Liver (tissue), 9 donors: ENCODE data around the gene NSMF. TPM values are rescaled to one million over a fixed set of nuclear protein-coding genes. Genes with fewer than 3 reads are reported as not detected.

Experiments used
- DNase-seq: peaks from one replicate; pipeline ENCODE4 v3.0.0-alpha.2; 2017; ENCODE audit warnings: low spot score
- H3K27ac ChIP-seq, 2 donors: one replicate each; pipeline ENCODE4 v1.7.0; 2013; ENCODE audit warnings: inconsistent platforms in 2 of 2, low read length in 2 of 2, control low read depth in 1 of 2, low read depth in 1 of 2, mild to moderate bottlenecking in 1 of 2
- H3K27me3 ChIP-seq, 4 donors: one replicate each; pipeline versions ENCODE4 v1.6.1 to v1.7.0; 2013; ENCODE audit warnings: low read length in 3 of 4, inconsistent platforms in 1 of 4, mild to moderate bottlenecking in 1 of 4, moderate library complexity in 1 of 4; ENCODE audit not compliant: control insufficient read depth in 4 of 4, insufficient read depth in 4 of 4
- H3K36me3 ChIP-seq, 4 donors: one replicate each; pipeline versions ENCODE4 v1.6.1 to v1.7.0; 2013; ENCODE audit warnings: low read length in 3 of 4, mild to moderate bottlenecking in 3 of 4, low read depth in 1 of 4, moderate library complexity in 1 of 4; ENCODE audit not compliant: control insufficient read depth in 4 of 4, insufficient read depth in 3 of 4
- H3K4me1 ChIP-seq, 4 donors: one replicate each; pipeline versions ENCODE4 v1.6.1 to v1.7.0; 2013; ENCODE audit warnings: low read length in 3 of 4, mild to moderate bottlenecking in 3 of 4, moderate library complexity in 1 of 4; ENCODE audit not compliant: control insufficient read depth in 4 of 4, insufficient read depth in 4 of 4
- H3K4me3 ChIP-seq, 3 donors: one replicate each; pipeline versions ENCODE4 v1.6.1 to v1.7.0; 2013; ENCODE audit warnings: low read length in 3 of 3, control low read depth in 1 of 3, low read depth in 1 of 3, mild to moderate bottlenecking in 1 of 3
- H3K9ac ChIP-seq, 2 donors: one replicate each; pipeline ENCODE4 v1.7.0; 2013; ENCODE audit warnings: low read length in 2 of 2, mild to moderate bottlenecking in 2 of 2, moderate library complexity in 2 of 2, control low read depth in 1 of 2, low read depth in 1 of 2
- H3K9me3 ChIP-seq, 4 donors: one replicate each; pipeline versions ENCODE4 v1.6.1 to v1.7.0; 2013; ENCODE audit warnings: low read length in 3 of 4; ENCODE audit not compliant: control insufficient read depth in 4 of 4
- ATF3 ChIP-seq: IDR thresholded peaks from 2 replicates; pipeline ENCODE4 v1.6.1; 2016; ENCODE audit warnings: antibody characterized with exemption
- EGR1 ChIP-seq, 2 donors: IDR thresholded peaks; 2 replicates each; pipeline ENCODE4 v1.6.1; 2016 to 2018; ENCODE audit warnings: antibody characterized with exemption in 2 of 2, low read depth in 2 of 2
- FOXA1 ChIP-seq: IDR thresholded peaks from 2 replicates; pipeline ENCODE4 v1.6.1; 2016; ENCODE audit warnings: antibody characterized with exemption
- GABPA ChIP-seq, 2 donors: IDR thresholded peaks in 1 of 2; conservative IDR thresholded peaks in 1 of 2; 2 replicates each; pipeline ENCODE4 v1.6.1; 2016; ENCODE audit warnings: antibody characterized with exemption in 2 of 2, mild to moderate bottlenecking in 1 of 2, moderate library complexity in 1 of 2
- HNF4A ChIP-seq, 2 donors: conservative IDR thresholded peaks; 2 replicates each; pipeline ENCODE4 v1.6.1; 2016; ENCODE audit warnings: antibody characterized with exemption in 2 of 2, mild to moderate bottlenecking in 2 of 2
- HNF4G ChIP-seq: IDR thresholded peaks from 2 replicates; pipeline ENCODE4 v1.6.1; 2016; ENCODE audit warnings: antibody characterized with exemption
- JUND ChIP-seq, 2 donors: IDR thresholded peaks; 2 replicates each; pipeline ENCODE4 v1.6.1; 2016; ENCODE audit warnings: antibody characterized with exemption in 2 of 2
- MAX ChIP-seq: IDR thresholded peaks from 2 replicates; pipeline ENCODE4 v1.6.1; 2016; ENCODE audit warnings: antibody characterized with exemption
- NR2F2 ChIP-seq: IDR thresholded peaks from 2 replicates; pipeline ENCODE4 v1.6.1; 2016; ENCODE audit warnings: antibody characterized with exemption
- REST ChIP-seq: IDR thresholded peaks from 2 replicates; pipeline ENCODE4 v1.6.1; 2016; ENCODE audit warnings: antibody characterized with exemption, mild to moderate bottlenecking
- RXRA ChIP-seq, 2 donors: IDR thresholded peaks; 2 replicates each; pipeline ENCODE4 v1.6.1; 2017 to 2018; ENCODE audit warnings: antibody characterized with exemption in 2 of 2, mild to moderate bottlenecking in 1 of 2
- TAF1 ChIP-seq: conservative IDR thresholded peaks from 2 replicates; pipeline ENCODE4 v1.6.1; 2016; ENCODE audit warnings: antibody characterized with exemption, mild to moderate bottlenecking
- YY1 ChIP-seq: IDR thresholded peaks from 2 replicates; pipeline ENCODE4 v1.6.1; 2016; ENCODE audit warnings: antibody characterized with exemption, mild to moderate bottlenecking
- ZBTB33 ChIP-seq: IDR thresholded peaks from 2 replicates; pipeline ENCODE4 v1.6.1; 2016; ENCODE audit warnings: antibody characterized with exemption
- WGBS: extraction: QIAGEN DNeasy Blood & Tissue Kit; methylation state at CpG from one replicate; pipeline ENCODE4 v1.1.7; 2013; 5-methylcytosine and 5-hydroxymethylcytosine counted together
- polyA plus RNA-seq, 2 donors: library from polyadenylated mRNA; stranded (reverse) in 1 of 2; unstranded in 1 of 2; fragments of 200-250 nt in 1 of 2; fragments of >200 nt in 1 of 2; fragmentation: Nextera tagmentation in 1 of 2; extraction: Ambion mirVana in 1 of 2; gene quantifications; one replicate each; pipeline versions ENCODE4 v1.2.1 to v1.2.3, GENCODE V29; 2013 to 2015
- total RNA-seq, 2 donors: library from RNA; depleted of rRNA; stranded (reverse); fragments of >200 nt; gene quantifications; one replicate each; pipeline ENCODE4 v1.2.3, GENCODE V29; 2014
- TF ChIP-seq, protein P1 (sequence below): fragments of 150-350 bp; IDR thresholded peaks from 2 replicates; pipeline ENCODE4 v1.5.1; 2017; ENCODE audit warnings: improper control_type of control experiment, low read depth, low read length; ENCODE audit not compliant: missing input control
- donor health status: healthy.
- donor health status: healthy.
- donor health status: healthy.
- donor health status: healthy.
- donor health status: healthy.

The NSMF gene
- total and polyA plus RNA-seq, 4 donors = 1.7 to 13.5 (median 8.7) TPM

GRCh38 chr9:137421838-137422603 is 37.1 kb downstream of the NSMF start:
- H3K4me3 ChIP-seq = peak overlapping the region; percentile 66 to 98 (median 89)
- H3K27ac ChIP-seq = peak overlapping the region in 1 of 2 donors; percentile 42
- no peak for DNase-seq
- H3K9ac ChIP-seq = peak overlapping the region; percentile 4 to 77
- no peaks in the 10 kb centered on the region for H3K27me3 ChIP-seq
- no peaks in the 10 kb centered on the region for H3K9me3 ChIP-seq
- H3K36me3 ChIP-seq = no peaks in the 10 kb centered on the region
- WGBS = 3% methylated on average over 11 of the region's 11 CpGs
- H3K4me1 ChIP-seq = peaks cover 5 to 17% (median 11%) of the 10 kb centered on the region in 4 donors
- TF ChIP-seq REST (no peak), GABPA (IDR thresholded peaks at IDR 0.05 in 1 of 2, conservative IDR thresholded peaks at IDR 0.05 in 1 of 2) (no peak), YY1 (no peak)

GRCh38 chr9:137417161-137418021 is 41.7 kb downstream of the NSMF start:
- DNase-seq = no peak
- peaks cover 3 to 9% (median 6%) of the 10 kb centered on the region in 4 donors for H3K4me1 ChIP-seq
- no peak overlapping the region for H3K27ac ChIP-seq
- TF ChIP-seq YY1 (no peak), ZBTB33 (no peak), MAX (no peak), TAF1 (no peak), JUND (IDR thresholded peaks at IDR 0.05) (no peak), ATF3 (no peak), EGR1 (IDR thresholded peaks at IDR 0.05; ENCODE audit: low read depth in 2 of 2) (no peak), FOXA1 (no peak), NR2F2 (no peak), HNF4G (no peak), RXRA (IDR thresholded peaks at IDR 0.05) (no peak), HNF4A (conservative IDR thresholded peaks at IDR 0.05) (no peak)
- TF ChIP-seq, protein P1, sequence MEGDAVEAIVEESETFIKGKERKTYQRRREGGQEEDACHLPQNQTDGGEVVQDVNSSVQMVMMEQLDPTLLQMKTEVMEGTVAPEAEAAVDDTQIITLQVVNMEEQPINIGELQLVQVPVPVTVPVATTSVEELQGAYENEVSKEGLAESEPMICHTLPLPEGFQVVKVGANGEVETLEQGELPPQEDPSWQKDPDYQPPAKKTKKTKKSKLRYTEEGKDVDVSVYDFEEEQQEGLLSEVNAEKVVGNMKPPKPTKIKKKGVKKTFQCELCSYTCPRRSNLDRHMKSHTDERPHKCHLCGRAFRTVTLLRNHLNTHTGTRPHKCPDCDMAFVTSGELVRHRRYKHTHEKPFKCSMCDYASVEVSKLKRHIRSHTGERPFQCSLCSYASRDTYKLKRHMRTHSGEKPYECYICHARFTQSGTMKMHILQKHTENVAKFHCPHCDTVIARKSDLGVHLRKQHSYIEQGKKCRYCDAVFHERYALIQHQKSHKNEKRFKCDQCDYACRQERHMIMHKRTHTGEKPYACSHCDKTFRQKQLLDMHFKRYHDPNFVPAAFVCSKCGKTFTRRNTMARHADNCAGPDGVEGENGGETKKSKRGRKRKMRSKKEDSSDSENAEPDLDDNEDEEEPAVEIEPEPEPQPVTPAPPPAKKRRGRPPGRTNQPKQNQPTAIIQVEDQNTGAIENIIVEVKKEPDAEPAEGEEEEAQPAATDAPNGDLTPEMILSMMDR = no peak
- no peak overlapping the region for H3K4me3 ChIP-seq
- 91% methylated on average over 99 of the region's 99 CpGs for WGBS
- no peaks in the 10 kb centered on the region for H3K36me3 ChIP-seq
- no peaks in the 10 kb centered on the region for H3K9me3 ChIP-seq
- H3K9ac ChIP-seq = no peak overlapping the region
- H3K27me3 ChIP-seq = no peaks in the 10 kb centered on the region
